GM12891 (cell line): ENCODE measurements around the gene INSIG1.

Experiments used
- DNase-seq: peaks from one replicate; pipeline ENCODE4 v3.0.0; 2011; ENCODE audit warnings: low spot score; ENCODE audit not compliant: insufficient read length
- FAIRE-seq: peaks from 2 replicates; lab custom pipeline; 2011; peaks lifted over from hg19 to GRCh38; lab: Jason Lieb, UNC
- PAX5 ChIP-seq: IDR thresholded peaks from 2 replicates; pipeline ENCODE4 v1.6.1; 2011; ENCODE audit warnings: low read length, moderate library complexity, mild to moderate bottlenecking; ENCODE audit not compliant: insufficient read depth, severe bottlenecking
- POLR2A ChIP-seq: IDR thresholded peaks from 2 replicates; pipeline ENCODE4 v1.6.1; 2011; ENCODE audit warnings: low read depth, low read length, control low read depth
- POLR2AphosphoS5 ChIP-seq: IDR thresholded peaks from 2 replicates; pipeline ENCODE4 v1.6.1; 2011; ENCODE audit warnings: low read depth, low read length, control low read depth
- POU2F2 ChIP-seq: IDR thresholded peaks from 2 replicates; pipeline ENCODE4 v1.6.1; 2011; ENCODE audit warnings: low read depth, mild to moderate bottlenecking, control low read depth, low read length, moderate library complexity
- SPI1 ChIP-seq: IDR thresholded peaks from 2 replicates; pipeline ENCODE4 v1.6.1; 2011; ENCODE audit warnings: low read depth, low read length, control low read depth
- TAF1 ChIP-seq: IDR thresholded peaks from 2 replicates; pipeline ENCODE4 v1.6.1; 2011; ENCODE audit warnings: low read depth, low read length, control low read depth

The INSIG1 gene

DNA sequence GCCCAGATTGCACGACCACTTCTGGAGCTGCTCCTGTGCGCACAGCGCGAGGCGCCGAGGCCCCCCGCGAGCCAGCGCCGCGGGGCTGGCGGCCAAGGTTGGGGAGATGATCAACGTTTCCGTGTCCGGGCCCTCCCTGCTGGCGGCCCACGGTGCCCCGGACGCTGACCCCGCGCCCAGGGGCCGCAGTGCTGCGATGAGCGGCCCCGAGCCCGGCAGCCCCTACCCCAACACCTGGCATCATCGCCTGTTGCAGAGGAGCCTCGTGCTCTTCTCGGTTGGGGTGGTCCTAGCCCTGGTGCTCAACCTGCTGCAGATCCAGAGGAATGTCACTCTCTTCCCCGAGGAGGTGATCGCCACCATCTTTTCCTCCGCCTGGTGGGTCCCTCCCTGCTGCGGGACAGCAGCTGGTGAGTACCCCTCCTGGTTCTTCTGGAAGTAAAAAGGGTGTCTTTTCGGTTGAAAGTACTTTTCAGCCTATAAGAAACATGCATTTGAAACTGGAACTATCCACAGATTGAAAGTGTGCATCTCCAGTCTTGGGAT is 683 bp downstream of the INSIG1 start:
- DNase-seq (no peak), FAIRE-seq (peak; percentile 33)
- TF ChIP-seq POLR2A (no peak), SPI1 (no peak), POU2F2 (no peak), TAF1 (no peak), POLR2AphosphoS5 (no peak), PAX5 (no peak)

DNA sequence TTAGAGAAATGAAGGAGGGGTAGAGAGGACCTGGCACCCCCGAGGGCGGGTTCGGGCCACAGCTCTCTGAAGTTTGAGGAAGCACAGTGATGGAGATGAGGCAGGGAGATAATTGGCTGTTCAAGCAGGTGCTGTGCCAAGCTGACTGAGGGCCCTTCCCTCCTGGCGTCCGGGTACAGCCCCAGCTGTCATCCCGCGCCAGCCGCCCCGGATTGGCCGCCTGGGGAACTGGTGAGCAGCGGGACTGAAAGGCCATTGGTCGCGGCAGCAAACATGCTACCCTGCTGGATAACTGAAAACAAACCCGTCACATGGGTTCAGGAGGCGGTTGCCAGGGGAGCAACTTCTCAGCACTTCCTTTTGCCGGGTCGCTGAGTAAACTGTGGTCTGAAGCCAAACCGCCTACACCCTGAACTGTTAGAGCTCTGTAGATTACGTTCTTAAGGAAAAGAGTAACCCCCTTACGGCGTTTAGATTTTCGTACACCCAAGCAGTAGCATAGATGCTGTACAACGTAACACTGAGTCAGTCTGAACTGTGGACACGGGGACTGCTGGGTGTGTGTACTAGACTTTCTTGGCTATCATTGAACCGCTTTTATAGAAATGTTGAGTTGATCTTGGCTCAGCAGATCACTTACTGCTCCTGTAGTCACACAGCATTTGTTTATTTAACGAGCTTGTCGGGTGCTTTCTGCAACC is 1.3 kb downstream of the INSIG1 start:
- peak; percentile 84 for DNase-seq
- peak; percentile 97 for FAIRE-seq
- peak; percentile 32; the same call in 1 of the 2 replicates for TF ChIP-seq POLR2A
- 0 out of 2 replicates have a peak, but pooled peaks have one; percentile 32 for TF ChIP-seq POLR2AphosphoS5
- no peak for TF ChIP-seq PAX5
- peak; percentile 41; the same call in 1 of the 2 replicates for TF ChIP-seq TAF1
- TF ChIP-seq SPI1, result peak; percentile 78
- 0 out of 2 replicates have a peak, but pooled peaks have one; percentile 3 for TF ChIP-seq POU2F2

DNA sequence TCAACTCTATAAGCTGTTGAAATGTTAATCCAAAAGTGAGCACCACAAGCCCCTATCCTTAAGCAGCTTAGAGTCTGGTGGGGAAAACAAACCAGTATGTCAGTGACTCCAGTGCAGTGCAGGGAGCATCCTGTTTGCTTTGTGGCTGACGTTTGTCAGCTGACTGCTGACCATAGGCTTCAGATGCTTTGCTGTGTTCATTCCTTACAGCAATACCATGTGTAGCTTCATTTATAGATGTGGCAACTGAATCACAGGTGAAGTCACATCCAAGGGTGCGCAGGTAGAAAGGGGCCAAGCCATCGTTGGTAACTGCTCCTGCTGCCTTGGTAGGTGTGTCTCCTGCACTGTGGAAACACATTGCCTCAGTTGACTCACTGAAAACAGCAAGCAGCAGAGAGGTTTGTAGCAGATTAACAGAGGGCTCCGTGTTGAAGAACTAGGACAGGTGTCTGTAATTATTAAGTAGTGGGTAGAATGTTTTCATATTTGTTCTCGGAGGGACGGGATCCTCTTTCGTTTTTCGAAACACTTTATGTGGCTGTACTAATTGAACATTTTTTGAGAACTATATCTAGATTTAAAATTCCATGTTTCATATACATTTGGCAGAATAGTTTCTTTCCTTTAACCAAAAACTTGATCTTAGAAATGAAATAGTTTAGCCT is 2.0 kb downstream of the INSIG1 start:
- FAIRE-seq (no peak), DNase-seq (no peak)
- TF ChIP-seq POLR2A, result no peak
- no peak for TF ChIP-seq POU2F2
- TF ChIP-seq SPI1, result peak; percentile 91
- TF ChIP-seq PAX5, result no peak
- TF ChIP-seq TAF1, result no peak
- peak; percentile 32; the same call in 1 of the 2 replicates for TF ChIP-seq POLR2AphosphoS5

DNA sequence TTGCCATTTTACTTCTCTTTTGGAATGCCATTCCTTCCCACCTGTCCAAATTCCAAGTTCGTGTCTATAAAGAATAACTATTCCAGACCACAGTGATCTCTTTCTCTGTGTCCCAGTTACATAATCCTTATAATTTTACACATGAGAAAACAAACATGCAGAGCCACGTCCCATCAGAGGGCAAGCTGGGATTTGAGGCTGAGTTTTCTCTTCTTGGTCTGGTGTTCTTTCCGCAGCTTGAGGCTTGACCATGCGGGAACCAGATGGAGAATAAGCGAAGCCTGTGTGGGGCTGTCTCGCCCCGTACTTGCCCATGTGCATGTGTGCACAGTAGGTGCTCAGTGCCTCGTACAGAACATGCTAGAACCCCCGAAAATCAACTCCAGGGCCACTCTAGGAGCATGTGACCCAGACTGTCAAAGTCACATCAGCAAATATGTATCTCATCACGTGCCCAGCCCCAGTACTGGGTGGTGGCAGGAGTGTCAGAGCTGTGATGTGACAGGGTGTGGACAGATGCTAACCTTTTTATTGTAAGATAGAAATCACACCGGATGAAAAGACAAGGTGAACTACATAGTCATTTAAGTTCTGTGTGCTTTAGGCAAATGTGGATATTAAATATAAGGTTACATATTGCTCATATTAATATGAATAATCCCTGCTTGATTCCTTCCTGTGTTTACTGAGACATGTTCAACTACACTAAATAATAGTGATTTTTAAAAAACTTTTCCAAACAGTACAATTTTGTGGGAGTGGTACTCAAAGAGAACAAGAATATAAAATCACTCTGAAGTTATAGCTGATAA is 3.2 kb downstream of the INSIG1 start:
- no peak for DNase-seq
- no peak for FAIRE-seq
- TF ChIP-seq PAX5, result no peak
- TF ChIP-seq SPI1, result no peak
- TF ChIP-seq POLR2AphosphoS5, result no peak
- TF ChIP-seq POU2F2, result no peak
- TF ChIP-seq TAF1, result no peak
- no peak for TF ChIP-seq POLR2A

DNA sequence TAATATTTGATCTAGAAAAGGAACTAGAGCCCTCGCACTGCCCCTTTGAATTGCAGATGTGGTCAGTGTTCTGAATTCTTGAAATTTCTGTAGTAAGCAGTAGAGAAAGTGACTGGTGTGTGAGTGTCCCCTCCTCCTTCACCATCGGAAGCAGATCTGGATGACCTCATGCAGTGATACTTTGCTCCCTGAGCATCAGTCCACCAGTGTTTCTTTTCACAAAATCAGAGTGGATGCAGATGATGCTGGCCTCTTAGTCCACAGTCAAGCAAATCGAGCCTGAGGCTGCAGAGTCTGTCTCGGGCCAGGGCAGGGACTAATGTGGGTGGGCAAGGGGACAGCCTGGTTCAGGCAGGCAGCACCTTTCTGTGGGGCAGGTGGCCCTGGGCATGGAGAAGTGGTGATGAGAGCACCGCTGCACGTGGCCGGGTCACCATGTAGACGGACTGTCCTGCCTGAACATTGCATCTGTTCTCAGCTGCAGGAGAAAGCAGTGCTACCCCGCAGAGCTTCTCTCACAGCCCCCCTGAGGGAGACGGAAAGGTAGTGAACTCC is 5.4 kb downstream of the INSIG1 start:
- no peak for TF ChIP-seq TAF1
- TF ChIP-seq POLR2A, result no peak
- no peak for TF ChIP-seq POLR2AphosphoS5
- no peak for TF ChIP-seq PAX5
- TF ChIP-seq POU2F2, result no peak
- no peak for TF ChIP-seq SPI1
- DNase-seq (no peak), FAIRE-seq (no peak)

DNA sequence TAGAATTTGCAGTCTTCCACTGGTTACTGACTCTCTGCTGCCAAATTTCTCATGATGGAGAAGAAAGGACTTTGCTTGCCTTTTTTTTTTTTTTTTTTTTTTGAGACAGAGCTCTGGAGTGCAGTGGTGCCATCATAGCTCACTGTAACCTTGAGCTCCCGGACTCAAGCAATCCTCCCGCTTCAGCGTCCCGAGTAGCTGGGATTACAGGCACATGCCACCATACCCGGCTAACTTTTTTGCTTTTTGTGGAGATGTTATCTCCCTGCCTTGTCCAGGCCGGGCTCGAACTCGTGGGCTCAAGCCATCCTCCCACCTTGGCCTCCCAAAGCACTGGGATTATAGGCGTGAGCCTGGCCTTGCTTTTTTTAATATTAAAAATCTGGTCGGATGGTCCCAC is 6.2 kb downstream of the INSIG1 start:
- no peak for FAIRE-seq

DNA sequence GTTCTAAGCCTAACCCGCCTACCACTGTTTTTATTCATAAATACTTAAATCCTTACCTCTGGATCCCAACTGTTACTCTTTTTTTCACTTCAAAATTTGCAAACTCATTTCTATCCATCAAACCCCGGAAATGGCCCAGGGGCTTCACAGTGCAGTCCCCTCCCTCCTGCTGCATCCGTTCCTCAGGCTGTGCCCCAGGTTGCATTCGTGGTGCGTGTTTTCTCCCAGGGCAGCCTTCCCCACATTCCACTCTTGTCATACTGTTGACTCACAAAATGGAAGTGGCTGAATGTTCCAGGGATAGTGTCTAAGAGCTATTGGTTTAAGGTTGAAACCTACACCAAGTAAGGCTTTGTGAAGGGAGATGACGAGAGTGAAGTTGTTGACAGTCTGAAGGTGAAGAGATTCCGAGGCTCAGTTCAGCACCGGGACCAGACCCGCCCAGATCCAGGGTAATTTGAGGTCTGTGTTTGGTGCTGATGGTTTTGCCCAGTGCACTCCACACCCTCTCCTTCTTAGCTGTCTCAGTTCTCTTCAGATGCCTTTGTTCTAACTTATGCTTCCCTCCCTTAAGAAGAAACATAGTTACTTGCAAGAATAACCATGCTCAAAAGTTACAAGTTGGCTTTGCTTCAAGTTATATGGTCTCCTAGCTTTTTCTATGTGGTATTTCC is 7.7 kb downstream of the INSIG1 start:
- FAIRE-seq (no peak), DNase-seq (no peak)
- TF ChIP-seq TAF1, result no peak
- no peak for TF ChIP-seq POU2F2
- no peak for TF ChIP-seq POLR2A
- no peak for TF ChIP-seq PAX5
- no peak for TF ChIP-seq POLR2AphosphoS5
- TF ChIP-seq SPI1, result no peak

More for the DNA sequence above, 6.2 kb downstream of the INSIG1 start:
- TF ChIP-seq POU2F2, result no peak
- TF ChIP-seq SPI1, result no peak
- no peak for TF ChIP-seq POLR2AphosphoS5
- TF ChIP-seq PAX5, result no peak
- no peak for TF ChIP-seq POLR2A
- no peak for TF ChIP-seq TAF1
- no peak for DNase-seq

DNA sequence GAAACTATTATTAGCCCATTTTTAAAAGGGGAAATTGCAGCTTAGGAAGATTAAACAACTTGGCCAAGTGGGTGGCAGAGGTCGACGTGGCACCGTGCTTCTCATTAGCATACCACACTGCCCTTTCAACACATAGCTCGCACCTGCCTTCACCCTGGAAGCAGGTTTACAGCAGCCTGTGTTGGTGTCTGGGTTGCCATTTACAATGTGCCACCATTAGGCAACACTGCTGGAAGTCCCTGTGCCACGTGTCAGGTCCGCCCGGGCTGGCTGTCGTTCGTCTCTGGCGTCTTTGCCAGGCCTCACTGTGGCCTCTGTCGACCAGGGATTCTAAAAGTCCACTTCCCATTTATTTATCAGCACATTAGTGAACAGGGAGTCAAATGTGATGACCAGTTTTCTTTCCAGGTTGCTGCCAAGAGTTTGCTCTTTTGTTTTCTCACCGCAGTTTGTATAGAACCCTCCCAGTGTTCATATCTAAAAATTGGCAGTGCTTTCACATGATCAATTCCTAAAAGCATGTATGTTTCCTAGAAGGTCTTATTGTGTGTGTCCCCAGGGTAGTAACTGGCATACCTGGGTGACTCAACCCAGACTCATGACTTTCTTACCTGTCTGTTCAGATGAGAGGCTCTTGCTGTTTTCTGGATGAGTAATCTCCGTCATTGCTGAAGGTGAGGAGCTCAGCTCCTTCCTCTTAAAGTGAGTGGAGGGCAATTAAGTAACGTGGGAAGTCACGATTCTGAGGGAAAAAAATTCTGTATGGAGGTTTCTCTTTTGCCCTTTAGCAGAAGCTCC is 9.2 kb downstream of the INSIG1 start:
- no peak for DNase-seq
- FAIRE-seq, result no peak

More for the DNA sequence above, 9.2 kb downstream of the INSIG1 start:
- TF ChIP-seq POU2F2 (0 out of 2 replicates have a peak, but pooled peaks have one; percentile 12), POLR2A (no peak; the same call in 1 of the 2 replicates)
